ENCODE results near the gene TMEM52. TPM values are rescaled to one million over a fixed set of nuclear protein-coding genes. Genes with fewer than 3 reads are reported as not detected.

Gene TMEM52
- total and polyA plus RNA-seq, 4 donors, result 2.6 to 13.1 (median 3.0) TPM

DNA sequence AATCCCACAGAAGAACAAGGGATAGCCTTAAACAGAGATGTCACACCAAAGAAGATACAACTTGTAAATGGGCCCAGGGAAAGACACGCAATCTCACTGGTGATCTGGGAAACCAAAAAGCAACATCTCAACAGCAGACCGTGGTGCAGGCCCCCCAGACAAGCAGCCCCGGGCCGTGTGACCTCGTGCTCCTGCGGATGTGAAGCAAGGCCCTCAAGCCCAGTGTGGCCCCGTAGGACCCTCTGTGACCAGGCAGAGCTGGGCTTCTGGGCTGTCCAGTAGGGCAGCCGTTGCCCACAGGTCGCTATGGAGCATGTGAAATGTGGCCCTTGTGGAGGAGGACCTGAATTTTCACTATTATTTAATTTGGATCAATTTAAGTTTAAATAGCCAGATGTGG, 34.9 kb upstream of the TMEM52 start:
- TF ChIP-seq ATF3 (IDR thresholded peaks at IDR 0.05) (no peak), EGR1 (IDR thresholded peaks at IDR 0.05; ENCODE audit: low read depth in 2 of 2) (no peak)
- no peaks in the 10 kb centered on the region for H3K4me1 ChIP-seq (ENCODE audit: control insufficient read depth in 4 of 4, insufficient read depth in 4 of 4, low read length in 3 of 4)
- 93% methylated on average over 9 of the region's 9 CpGs for WGBS
- no peaks in the 10 kb centered on the region for H3K27me3 ChIP-seq (ENCODE audit: control insufficient read depth in 4 of 4, insufficient read depth in 4 of 4, low read length in 3 of 4)
- H3K36me3 ChIP-seq (ENCODE audit: control insufficient read depth in 4 of 4, insufficient read depth in 3 of 4, low read depth in 1 of 4, low read length in 3 of 4), result no peaks in the 10 kb centered on the region
- H3K9ac ChIP-seq (ENCODE audit: low read depth in 1 of 2, low read length in 2 of 2), result no peak overlapping the region
- H3K27ac ChIP-seq (ENCODE audit: low read depth in 1 of 2, low read length in 2 of 2), result no peak overlapping the region
- H3K9me3 ChIP-seq (ENCODE audit: control insufficient read depth in 4 of 4, low read length in 3 of 4), result peaks cover 0 to 1% (median 0%) of the 10 kb centered on the region in 4 donors
- no peak overlapping the region for H3K4me3 ChIP-seq (ENCODE audit: low read depth in 1 of 3, low read length in 3 of 3)
- DNase-seq (ENCODE audit: low spot score), result no peak

DNA sequence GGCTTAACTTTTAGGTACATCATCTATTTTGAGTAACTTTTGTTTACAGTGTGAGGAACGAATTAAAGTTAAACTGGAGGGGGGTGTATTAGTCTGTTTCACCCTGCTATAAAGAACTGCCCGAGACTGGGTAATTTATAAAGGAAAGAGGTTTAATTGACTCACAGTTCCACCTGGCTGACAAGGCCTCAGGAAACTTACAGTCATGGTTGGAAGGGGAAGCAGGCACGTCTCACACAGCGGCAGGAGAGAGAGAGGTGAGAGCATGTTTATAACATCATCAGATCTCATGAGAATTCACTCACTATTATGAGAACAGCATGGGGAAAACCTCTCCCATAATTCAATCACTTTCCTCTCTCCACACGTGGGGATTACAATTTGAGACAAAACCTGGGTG, 31.9 kb upstream of the TMEM52 start:
- H3K27ac ChIP-seq (ENCODE audit: low read depth in 1 of 2, low read length in 2 of 2), result no peak overlapping the region
- H3K36me3 ChIP-seq (ENCODE audit: control insufficient read depth in 4 of 4, insufficient read depth in 3 of 4, low read depth in 1 of 4, low read length in 3 of 4), result no peaks in the 10 kb centered on the region
- no peaks in the 10 kb centered on the region for H3K27me3 ChIP-seq (ENCODE audit: control insufficient read depth in 4 of 4, insufficient read depth in 4 of 4, low read length in 3 of 4)
- DNase-seq (ENCODE audit: low spot score), result no peak
- TF ChIP-seq JUND (IDR thresholded peaks at IDR 0.05) (no peak), TAF1 (conservative IDR thresholded peaks at IDR 0.05) (no peak), YY1 (IDR thresholded peaks at IDR 0.05) (no peak), RXRA (IDR thresholded peaks at IDR 0.05) (no peak), ATF3 (IDR thresholded peaks at IDR 0.05) (no peak), RAD21 (IDR thresholded peaks at IDR 0.05) (no peak), HNF4G (IDR thresholded peaks at IDR 0.05) (no peak), NR2F2 (IDR thresholded peaks at IDR 0.05) (no peak), EGR1 (IDR thresholded peaks at IDR 0.05; ENCODE audit: low read depth in 2 of 2) (no peak), MAX (IDR thresholded peaks at IDR 0.05) (no peak), FOXA2 (IDR thresholded peaks at IDR 0.05) (no peak), REST (IDR thresholded peaks at IDR 0.05) (no peak)
- TF ChIP-seq, protein P1, sequence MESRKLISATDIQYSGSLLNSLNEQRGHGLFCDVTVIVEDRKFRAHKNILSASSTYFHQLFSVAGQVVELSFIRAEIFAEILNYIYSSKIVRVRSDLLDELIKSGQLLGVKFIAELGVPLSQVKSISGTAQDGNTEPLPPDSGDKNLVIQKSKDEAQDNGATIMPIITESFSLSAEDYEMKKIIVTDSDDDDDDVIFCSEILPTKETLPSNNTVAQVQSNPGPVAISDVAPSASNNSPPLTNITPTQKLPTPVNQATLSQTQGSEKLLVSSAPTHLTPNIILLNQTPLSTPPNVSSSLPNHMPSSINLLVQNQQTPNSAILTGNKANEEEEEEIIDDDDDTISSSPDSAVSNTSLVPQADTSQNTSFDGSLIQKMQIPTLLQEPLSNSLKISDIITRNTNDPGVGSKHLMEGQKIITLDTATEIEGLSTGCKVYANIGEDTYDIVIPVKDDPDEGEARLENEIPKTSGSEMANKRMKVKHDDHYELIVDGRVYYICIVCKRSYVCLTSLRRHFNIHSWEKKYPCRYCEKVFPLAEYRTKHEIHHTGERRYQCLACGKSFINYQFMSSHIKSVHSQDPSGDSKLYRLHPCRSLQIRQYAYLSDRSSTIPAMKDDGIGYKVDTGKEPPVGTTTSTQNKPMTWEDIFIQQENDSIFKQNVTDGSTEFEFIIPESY (IDR thresholded peaks at IDR 0.05), result no peak
- H3K9me3 ChIP-seq (ENCODE audit: control insufficient read depth in 4 of 4, low read length in 3 of 4), result peaks cover 0 to 1% (median 0%) of the 10 kb centered on the region in 4 donors
- no peak overlapping the region for H3K9ac ChIP-seq (ENCODE audit: low read depth in 1 of 2, low read length in 2 of 2)
- 89% methylated on average over 5 of the region's 5 CpGs for WGBS
- H3K4me3 ChIP-seq (ENCODE audit: low read depth in 1 of 3, low read length in 3 of 3), result no peak overlapping the region
- H3K4me1 ChIP-seq (ENCODE audit: control insufficient read depth in 4 of 4, insufficient read depth in 4 of 4, low read length in 3 of 4), result peaks cover 7 to 14% (median 13%) of the 10 kb centered on the region in 4 donors
